Measurements from ENCODE around the gene FYN.

DNA sequence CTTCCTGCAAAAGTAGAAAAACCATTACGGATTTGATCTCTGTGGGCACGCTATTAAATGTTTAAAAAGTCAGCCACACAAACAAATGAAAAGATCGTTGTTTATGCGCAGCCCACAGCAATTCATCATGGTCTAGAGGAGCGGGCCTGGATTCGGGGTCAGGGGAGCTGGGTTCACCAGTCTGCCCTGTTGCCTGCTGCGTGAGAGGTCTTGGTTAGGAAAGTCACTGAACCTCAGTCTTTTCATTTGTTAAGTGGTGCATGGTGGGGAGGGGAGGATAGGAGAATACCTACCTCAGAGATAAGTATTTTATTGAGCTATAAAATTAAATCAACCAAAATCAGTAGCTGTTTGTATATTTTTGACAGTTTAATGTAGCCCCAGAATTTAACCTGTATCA, 47.3 kb upstream of the FYN start:
- TF ChIP-seq, protein P1, sequence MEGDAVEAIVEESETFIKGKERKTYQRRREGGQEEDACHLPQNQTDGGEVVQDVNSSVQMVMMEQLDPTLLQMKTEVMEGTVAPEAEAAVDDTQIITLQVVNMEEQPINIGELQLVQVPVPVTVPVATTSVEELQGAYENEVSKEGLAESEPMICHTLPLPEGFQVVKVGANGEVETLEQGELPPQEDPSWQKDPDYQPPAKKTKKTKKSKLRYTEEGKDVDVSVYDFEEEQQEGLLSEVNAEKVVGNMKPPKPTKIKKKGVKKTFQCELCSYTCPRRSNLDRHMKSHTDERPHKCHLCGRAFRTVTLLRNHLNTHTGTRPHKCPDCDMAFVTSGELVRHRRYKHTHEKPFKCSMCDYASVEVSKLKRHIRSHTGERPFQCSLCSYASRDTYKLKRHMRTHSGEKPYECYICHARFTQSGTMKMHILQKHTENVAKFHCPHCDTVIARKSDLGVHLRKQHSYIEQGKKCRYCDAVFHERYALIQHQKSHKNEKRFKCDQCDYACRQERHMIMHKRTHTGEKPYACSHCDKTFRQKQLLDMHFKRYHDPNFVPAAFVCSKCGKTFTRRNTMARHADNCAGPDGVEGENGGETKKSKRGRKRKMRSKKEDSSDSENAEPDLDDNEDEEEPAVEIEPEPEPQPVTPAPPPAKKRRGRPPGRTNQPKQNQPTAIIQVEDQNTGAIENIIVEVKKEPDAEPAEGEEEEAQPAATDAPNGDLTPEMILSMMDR (IDR thresholded peaks at IDR 0.05) = no peak
- TF ChIP-seq RAD21 (conservative IDR thresholded peaks at IDR 0.05 in 1 of 2, IDR thresholded peaks at IDR 0.05 in 1 of 2) (no peak), CEBPB (IDR thresholded peaks at IDR 0.05) (no peak), MAZ (IDR thresholded peaks at IDR 0.05; ENCODE audit: borderline replicate concordance, low read depth, low read length) (no peak), JUN (IDR thresholded peaks at IDR 0.05) (no peak), POLR2A (IDR thresholded peaks at IDR 0.05; ENCODE audit: low read length) (no peak)
